ENCODE measurements around the gene AJM1. TPM values are rescaled to one million over a fixed set of nuclear protein-coding genes. Genes with fewer than 3 reads are reported as not detected.
"Not testable (repeated sequence)": the region's sequence is repeated elsewhere in the genome, so short reads cannot be mapped to it uniquely, and the experiment has no call there.

AJM1 gene
- total RNA-seq, 1 donor from 2014 or later = 1.6 TPM

DNA sequence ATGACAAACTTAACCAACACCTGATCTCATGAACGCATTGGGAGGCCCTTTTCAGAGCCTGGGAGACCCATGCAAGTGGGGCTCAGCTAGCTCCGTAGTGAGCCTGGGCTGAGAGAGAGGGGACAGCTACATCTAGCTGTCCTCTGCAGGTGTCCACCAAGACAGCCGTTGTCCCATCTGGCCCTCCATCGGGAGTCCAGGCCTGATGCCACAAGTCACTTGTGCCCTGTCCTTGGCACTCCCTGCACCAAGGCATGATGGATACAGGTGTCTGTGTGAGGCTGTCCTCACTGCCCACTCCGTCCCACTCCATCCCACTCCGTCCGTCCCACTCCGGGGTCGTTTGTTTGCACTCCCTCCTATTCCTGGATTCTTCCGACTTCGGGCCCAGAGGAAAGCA lies 26.4 kb downstream of the AJM1 start:
- H3K4me1 Mint-ChIP-seq = peaks cover 15% of the 10 kb centered on the region
- CTCF ChIA-PET = no interaction called here
- intact Hi-C loops (cut with micrococcal nuclease) = loop anchor here (5.0 kb wide), 1 partner anchor 34 kb away; no protein-coding TSS in a partner anchor

DNA sequence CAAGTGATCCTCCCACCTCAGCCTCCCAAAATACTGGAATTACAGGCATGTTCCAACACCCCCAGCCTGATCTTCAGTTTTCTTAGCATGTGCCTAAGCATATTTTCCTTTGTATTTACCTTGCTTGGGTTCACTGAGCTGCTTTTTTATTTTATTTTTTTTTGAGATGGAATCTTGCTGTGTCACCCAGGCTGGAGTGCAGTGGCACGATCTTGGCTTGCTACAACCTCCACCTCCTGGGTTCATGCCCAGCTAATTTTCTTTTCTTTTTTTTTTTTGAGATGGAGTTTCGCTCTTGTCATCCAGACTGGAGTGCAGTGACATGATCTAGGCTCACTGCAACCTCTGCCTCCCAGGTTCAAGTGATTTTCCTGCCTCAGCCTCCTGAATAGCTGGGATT lies 27.3 kb downstream of the AJM1 start:
- CTCF ChIA-PET; DNase-seq; ATAC-seq (ENCODE audit: low read depth); H3K36me3 Mint-ChIP-seq (ENCODE audit: low read depth); H3K9me3 Mint-ChIP-seq; H3K27me3 Mint-ChIP-seq; H3K27ac Mint-ChIP-seq; H3K4me3 Mint-ChIP-seq: not testable (repeated sequence)
- peaks cover 11% of the 10 kb centered on the region for H3K4me1 Mint-ChIP-seq
- intact Hi-C loops (cut with micrococcal nuclease) = loop anchor here (5.0 kb wide), 1 partner anchor 33 kb away; no protein-coding TSS in a partner anchor
- POLR2A ChIA-PET = interaction anchor here (1.1 to 1.6 kb wide), 2 partner anchors 12 to 16 kb away, joined by 4 to 5 read pairs; no protein-coding TSS in a partner anchor

More for the DNA sequence above, 26.4 kb downstream of the AJM1 start:
- no peak overlapping the region for H3K27ac Mint-ChIP-seq
- DNase-seq (no peak), ATAC-seq (ENCODE audit: low read depth) (no peak)
- H3K36me3 Mint-ChIP-seq (ENCODE audit: low read depth) = peaks cover 9% of the 10 kb centered on the region
- H3K9me3 Mint-ChIP-seq = peaks cover 2% of the 10 kb centered on the region
- POLR2A ChIA-PET = interaction anchor here (2.5 kb wide), 1 partner anchor 13 kb away, joined by 11 read pairs; no protein-coding TSS in a partner anchor
- no peaks in the 10 kb centered on the region for H3K27me3 Mint-ChIP-seq
- TF ChIP-seq, protein P1, sequence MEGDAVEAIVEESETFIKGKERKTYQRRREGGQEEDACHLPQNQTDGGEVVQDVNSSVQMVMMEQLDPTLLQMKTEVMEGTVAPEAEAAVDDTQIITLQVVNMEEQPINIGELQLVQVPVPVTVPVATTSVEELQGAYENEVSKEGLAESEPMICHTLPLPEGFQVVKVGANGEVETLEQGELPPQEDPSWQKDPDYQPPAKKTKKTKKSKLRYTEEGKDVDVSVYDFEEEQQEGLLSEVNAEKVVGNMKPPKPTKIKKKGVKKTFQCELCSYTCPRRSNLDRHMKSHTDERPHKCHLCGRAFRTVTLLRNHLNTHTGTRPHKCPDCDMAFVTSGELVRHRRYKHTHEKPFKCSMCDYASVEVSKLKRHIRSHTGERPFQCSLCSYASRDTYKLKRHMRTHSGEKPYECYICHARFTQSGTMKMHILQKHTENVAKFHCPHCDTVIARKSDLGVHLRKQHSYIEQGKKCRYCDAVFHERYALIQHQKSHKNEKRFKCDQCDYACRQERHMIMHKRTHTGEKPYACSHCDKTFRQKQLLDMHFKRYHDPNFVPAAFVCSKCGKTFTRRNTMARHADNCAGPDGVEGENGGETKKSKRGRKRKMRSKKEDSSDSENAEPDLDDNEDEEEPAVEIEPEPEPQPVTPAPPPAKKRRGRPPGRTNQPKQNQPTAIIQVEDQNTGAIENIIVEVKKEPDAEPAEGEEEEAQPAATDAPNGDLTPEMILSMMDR (IDR thresholded peaks at IDR 0.05) = no peak
- no peak overlapping the region for H3K4me3 Mint-ChIP-seq

DNA sequence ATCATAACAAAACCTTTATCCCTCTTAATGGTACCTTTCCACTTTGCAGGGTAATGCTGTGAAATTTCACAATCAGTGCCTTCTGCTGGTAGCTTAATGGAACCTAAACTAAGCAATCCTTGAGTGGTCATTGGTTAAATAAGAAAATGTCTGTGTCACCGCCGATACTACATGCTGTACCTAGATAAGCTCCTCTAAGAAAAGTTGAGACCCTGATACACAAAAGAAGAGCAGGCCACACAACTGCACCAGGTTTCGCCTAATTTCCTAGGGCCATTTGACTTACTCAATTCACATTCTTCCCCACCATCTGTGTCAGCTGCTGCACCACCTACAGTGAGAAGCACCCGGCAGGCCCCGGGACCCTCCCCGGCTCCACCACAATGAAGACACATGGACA lies 32.9 kb downstream of the AJM1 start:
- TF ChIP-seq, protein P1 (IDR thresholded peaks at IDR 0.05) = no peak
- no peak for DNase-seq
- Mint-ChIP-seq H3K4me1 (peaks cover under 1% of the 10 kb centered on the region), H3K27me3 (no peaks in the 10 kb centered on the region), H3K4me3 (no peak overlapping the region), H3K9me3 (peaks cover 2% of the 10 kb centered on the region), H3K36me3 (ENCODE audit: low read depth) (no peaks in the 10 kb centered on the region), H3K27ac (no peak overlapping the region)
- ChIA-PET CTCF (no interaction called here), POLR2A (interaction anchor here (1.0 kb wide), 1 partner anchor 9 kb away, joined by 3 read pairs; the partner anchor contains the start of gene EDF1)
- ATAC-seq (ENCODE audit: low read depth) = no peak
- intact Hi-C loops (cut with micrococcal nuclease) = no loop called here

DNA sequence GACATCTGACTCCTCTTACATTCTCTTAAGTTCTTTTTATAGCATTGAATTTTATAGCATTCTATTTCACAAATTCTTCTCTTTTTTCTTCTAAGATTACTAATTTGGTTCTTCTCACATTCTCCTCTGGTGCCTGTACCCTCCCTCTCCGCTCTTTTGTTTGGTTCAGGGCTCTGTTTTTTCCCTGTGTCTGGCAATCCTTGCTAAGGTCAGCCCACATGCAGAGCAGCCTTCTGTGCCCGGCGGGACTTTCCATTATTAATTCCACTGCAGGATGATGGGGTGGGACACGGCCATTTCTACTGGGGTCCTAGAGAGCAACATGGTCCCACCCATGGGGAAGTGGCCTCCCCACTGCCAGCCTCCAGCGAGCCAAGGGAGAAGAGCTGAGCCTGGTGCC lies 34.2 kb downstream of the AJM1 start:
- ChIA-PET CTCF (no interaction called here), POLR2A (no interaction called here)
- ATAC-seq (ENCODE audit: low read depth) (no peak), DNase-seq (no peak)
- peaks cover 2% of the 10 kb centered on the region for H3K9me3 Mint-ChIP-seq
- no peaks in the 10 kb centered on the region for H3K27me3 Mint-ChIP-seq
- no peak overlapping the region for H3K4me3 Mint-ChIP-seq
- no peaks in the 10 kb centered on the region for H3K36me3 Mint-ChIP-seq (ENCODE audit: low read depth)
- H3K27ac Mint-ChIP-seq = no peak overlapping the region
- peaks cover 8% of the 10 kb centered on the region for H3K4me1 Mint-ChIP-seq
- TF ChIP-seq, protein P1 (IDR thresholded peaks at IDR 0.05) = no peak
- intact Hi-C loops (cut with micrococcal nuclease) = no loop called here

DNA sequence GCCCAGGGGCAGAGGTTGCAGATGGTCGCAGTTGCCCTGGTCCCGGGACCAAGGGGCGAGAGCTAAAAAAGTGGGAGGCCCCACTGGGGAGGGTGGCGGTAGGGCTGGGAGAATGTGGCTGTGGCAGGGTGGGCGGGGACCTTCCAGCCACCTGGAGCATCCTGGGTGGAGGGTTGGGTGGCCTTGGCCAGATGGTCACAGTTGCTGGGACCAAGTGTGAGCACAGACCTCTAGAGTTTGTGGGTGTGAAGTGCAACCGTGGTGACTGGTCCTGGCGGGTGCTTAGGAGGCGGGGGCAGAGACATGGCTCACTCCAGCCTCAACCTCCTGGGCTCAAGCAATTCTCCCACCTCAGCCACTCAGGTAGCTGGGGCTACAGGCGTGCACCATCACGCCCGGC lies 38.4 kb downstream of the AJM1 start:
- no peak for DNase-seq
- peaks cover 35% of the 10 kb centered on the region for H3K4me1 Mint-ChIP-seq

More for the DNA sequence above, 38.4 kb downstream of the AJM1 start:
- CTCF ChIA-PET = no interaction called here
- no peak overlapping the region for H3K27ac Mint-ChIP-seq
- H3K36me3 Mint-ChIP-seq (ENCODE audit: low read depth) = no peaks in the 10 kb centered on the region
- TF ChIP-seq, protein P1 (IDR thresholded peaks at IDR 0.05) = no peak
- no peaks in the 10 kb centered on the region for H3K27me3 Mint-ChIP-seq
- intact Hi-C loops (cut with micrococcal nuclease) = loop anchor here (10.0 kb wide), 1 partner anchor 344 kb away; the partner anchor contains the start of genes CYSRT1, RNF208 and RNF224
- no peak for ATAC-seq (ENCODE audit: low read depth)
- POLR2A ChIA-PET = interaction anchor here (0.6 to 2.9 kb wide), 6 partner anchors 16 to 625 kb away, joined by 3 to 32 read pairs (median 8); no protein-coding TSS in a partner anchor
- no peaks in the 10 kb centered on the region for H3K9me3 Mint-ChIP-seq
- no peak overlapping the region for H3K4me3 Mint-ChIP-seq
